Keratinocyte (primary cell): ENCODE results near the gene NSMCE1. TPM values are rescaled to one million over a fixed set of nuclear protein-coding genes. Genes with fewer than 3 reads are reported as not detected.

Source experiments
- DNase-seq: peaks from one replicate; pipeline ENCODE4 v3.0.0-alpha.2; 2011; ENCODE audit warnings: low read depth, missing footprints, low spot score
- FAIRE-seq: peaks from 2 replicates; lab custom pipeline; 2011; peaks lifted over from hg19 to GRCh38; lab: Jason Lieb, UNC
- H2AFZ ChIP-seq: 2 replicates; pipeline ENCODE4 v1.6.0; 2012; ENCODE audit warnings: low read length, control low read depth, inconsistent platforms; ENCODE audit not compliant: control insufficient read depth
- H3K27ac ChIP-seq: 2 replicates; pipeline ENCODE4 v1.5.1; 2011; ENCODE audit warnings: low read length; ENCODE audit not compliant: control insufficient read depth, insufficient read depth
- H3K27me3 ChIP-seq: 3 replicates; pipeline ENCODE4 v1.6.0; 2011; ENCODE audit warnings: low read length; ENCODE audit not compliant: control insufficient read depth, insufficient read depth; ENCODE audit errors: extremely low read depth
- H3K36me3 ChIP-seq, 2 experiments: 2 replicates in 1 of 2; 3 replicates in 1 of 2; pipeline ENCODE4 v1.5.1; 2011; ENCODE audit warnings: low read length in 2 of 2, mild to moderate bottlenecking in 1 of 2; ENCODE audit not compliant: control insufficient read depth in 2 of 2, insufficient read depth in 2 of 2; ENCODE audit errors: extremely low read depth in 1 of 2
- H3K4me1 ChIP-seq: 3 replicates; pipeline ENCODE4 v1.5.1; 2011; ENCODE audit warnings: low read length; ENCODE audit not compliant: control insufficient read depth, insufficient read depth; ENCODE audit errors: extremely low read depth
- H3K4me2 ChIP-seq: 3 replicates; pipeline ENCODE4 v1.6.0; 2011; ENCODE audit warnings: low read depth, low read length; ENCODE audit not compliant: control insufficient read depth, insufficient read depth; ENCODE audit errors: extremely low read depth
- H3K4me3 ChIP-seq, 3 experiments: fragments of 200-600 bp in 1 of 3; sonication (generic) in 1 of 3; 2 replicates in 2 of 3; 3 replicates in 1 of 3; pipeline ENCODE4 v1.5.1; 2011 to 2016; ENCODE audit warnings: low read length in 3 of 3, mild to moderate bottlenecking in 3 of 3, control low read depth in 2 of 3, inconsistent platforms in 1 of 3, low read depth in 1 of 3, mixed read lengths in 1 of 3, mixed run types in 1 of 3, moderate library complexity in 1 of 3; ENCODE audit not compliant: control insufficient read depth in 2 of 3, insufficient read depth in 2 of 3; ENCODE audit errors: extremely low read depth in 1 of 3
- H3K79me2 ChIP-seq: 2 replicates; pipeline ENCODE4 v1.6.0; 2012; ENCODE audit warnings: low read length; ENCODE audit not compliant: control insufficient read depth, insufficient read depth
- H3K9ac ChIP-seq: 3 replicates; pipeline ENCODE4 v1.6.0; 2011; ENCODE audit warnings: low read length; ENCODE audit not compliant: control insufficient read depth, insufficient read depth; ENCODE audit errors: extremely low read depth
- H3K9me1 ChIP-seq: 3 replicates; pipeline ENCODE4 v1.6.0; 2011; ENCODE audit warnings: low read length; ENCODE audit not compliant: control insufficient read depth, insufficient read depth; ENCODE audit errors: extremely low read depth
- H3K9me3 ChIP-seq: 2 replicates; pipeline ENCODE4 v1.5.1; 2012; ENCODE audit warnings: low read depth, low read length; ENCODE audit not compliant: control insufficient read depth
- H4K20me1 ChIP-seq: 3 replicates; pipeline ENCODE4 v1.6.0; 2011; ENCODE audit warnings: low read length; ENCODE audit not compliant: control insufficient read depth, insufficient read depth; ENCODE audit errors: extremely low read depth
- CTCF ChIP-seq, 3 experiments: IDR thresholded peaks in 1 of 3; conservative IDR thresholded peaks in 1 of 3; optimal IDR thresholded peaks in 1 of 3; 2 replicates in 2 of 3; 3 replicates in 1 of 3; pipeline versions ENCODE3 to v1.5.1; 2011; ENCODE audit warnings: low read length in 3 of 3, mild to moderate bottlenecking in 3 of 3, moderate library complexity in 2 of 3, control low read depth in 1 of 3, inconsistent platforms in 1 of 3; ENCODE audit not compliant: insufficient read depth in 2 of 3; ENCODE audit errors: extremely low read depth in 1 of 3
- EZH2 ChIP-seq: IDR thresholded peaks from one replicate; pipeline ENCODE4 v1.6.1; 2012; ENCODE audit warnings: inconsistent platforms, mild to moderate bottlenecking, low read length, moderate library complexity
- dilution Hi-C: fragments of 300-500 bp; cut with MboI; formaldehyde crosslinking; loops from one replicate; pipeline ENCODE4 v1.7.0; 2020; ENCODE audit warnings: low sequenced_read_pairs; ENCODE audit not compliant: extremely low pct_ligation_motif_present
- polyA plus RNA-seq, 5 experiments: library from polyadenylated mRNA; depleted of rRNA in 3 of 5; stranded (reverse) in 3 of 5; stranded (forward) in 1 of 5; unstranded in 1 of 5; fragments of >200 nt; gene quantifications; 1 replicate in 1 of 5; 2 replicates in 3 of 5; 3 replicates in 1 of 5; pipeline versions ENCODE4 v1.2.1 to v1.2.3, GENCODE V29; 2011 to 2012; ENCODE audit warnings: missing spikeins in 2 of 5, low read depth in 1 of 5, low replicate concordance in 1 of 5

Gene NSMCE1
- polyA plus RNA-seq, 1 donor (not counting 4 experiments of a cell fraction or from before 2014, with no cell fraction given): 55.9 TPM

- no peak overlapping the region for H3K4me3 ChIP-seq
- no peaks in the 10 kb centered on the region for H3K79me2 ChIP-seq
- no peaks in the 10 kb centered on the region for H3K9me3 ChIP-seq
- H3K9me1 ChIP-seq: no peaks in the 10 kb centered on the region
- H3K27me3 ChIP-seq: no peaks in the 10 kb centered on the region
- TF ChIP-seq CTCF (optimal IDR thresholded peaks at IDR 0.05 in 1 of 3, IDR thresholded peaks at IDR 0.05 in 1 of 3, conservative IDR thresholded peaks at IDR 0.05 in 1 of 3; ENCODE audit: extremely low read depth in 1 of 3, insufficient read depth in 2 of 3, low read length in 3 of 3): no peak
- no peak for TF ChIP-seq EZH2
- FAIRE-seq (no peak), DNase-seq (no peak)
- no peak overlapping the region for H3K27ac ChIP-seq
- H3K36me3 ChIP-seq: peaks cover 21 to 22% of the 10 kb centered on the region in 2 experiments
- no peak overlapping the region for H2AFZ ChIP-seq
- no peak overlapping the region for H3K4me2 ChIP-seq
- H4K20me1 ChIP-seq: no peaks in the 10 kb centered on the region
- peaks cover 15% of the 10 kb centered on the region for H3K4me1 ChIP-seq
- no peak overlapping the region for H3K9ac ChIP-seq
- dilution Hi-C loops: no loop called here
Measured at GRCh38 chr16:27232901-27233625, 35.5 kb downstream of the NSMCE1 start.

GRCh38 chr16:27232061-27232900 lies 36.3 kb downstream of the NSMCE1 start:
- H3K9ac ChIP-seq: no peak overlapping the region
- peaks cover 22 to 23% of the 10 kb centered on the region in 2 experiments for H3K36me3 ChIP-seq
- no peaks in the 10 kb centered on the region for H3K27me3 ChIP-seq
- DNase-seq (no peak), FAIRE-seq (no peak)
- no peak overlapping the region for H3K4me2 ChIP-seq
- dilution Hi-C loops: no loop called here
- peaks cover 15% of the 10 kb centered on the region for H3K4me1 ChIP-seq
- no peaks in the 10 kb centered on the region for H3K79me2 ChIP-seq
- H3K9me1 ChIP-seq: no peaks in the 10 kb centered on the region
- no peaks in the 10 kb centered on the region for H3K9me3 ChIP-seq
- no peaks in the 10 kb centered on the region for H4K20me1 ChIP-seq
- H2AFZ ChIP-seq: no peak overlapping the region
- TF ChIP-seq CTCF (optimal IDR thresholded peaks at IDR 0.05 in 1 of 3, IDR thresholded peaks at IDR 0.05 in 1 of 3, conservative IDR thresholded peaks at IDR 0.05 in 1 of 3; ENCODE audit: extremely low read depth in 1 of 3, insufficient read depth in 2 of 3, low read length in 3 of 3): no peak
- no peak for TF ChIP-seq EZH2
- no peak overlapping the region for H3K27ac ChIP-seq
- no peak overlapping the region for H3K4me3 ChIP-seq
